MCF 10A (cell line): Measurements from ENCODE around the gene GBE1. TPM values are rescaled to one million over a fixed set of nuclear protein-coding genes. Genes with fewer than 3 reads are reported as not detected.

Source experiments
- BruUV-seq: library from RNA; stranded (reverse); fragments of 400-500 nt; replicated peaks from 2 replicates; lab custom pipeline; 2021; lab: Mats Ljungman, UMichigan
- CTCF ChIA-PET: fragments of 300-600 bp; sonication (Branson Sonifier 250); formaldehyde crosslinking; extraction: SDS; loops from one replicate; lab custom pipeline; 2021; ENCODE audit warnings: antibody characterized with exemption, inconsistent platforms; lab: Yijun Ruan, JAX
- POLR2A ChIA-PET: fragments of 300-600, 350-650 bp; sonication (Branson Sonifier 250); formaldehyde crosslinking; extraction: SDS; loops from one replicate; lab custom pipeline; 2020; ENCODE audit warnings: antibody characterized with exemption, inconsistent platforms; lab: Yijun Ruan, JAX
- DNase-seq: peaks from one replicate; pipeline ENCODE4 v3.0.0-alpha.2; 2018; ENCODE audit not compliant: unreplicated experiment
- H3K27ac Mint-ChIP-seq: one replicate; pipeline ENCODE4 v1.8.0; 2022; ENCODE audit warnings: mild to moderate bottlenecking, low read depth, mixed read lengths; ENCODE audit not compliant: unreplicated experiment
- H3K27me3 Mint-ChIP-seq: one replicate; pipeline ENCODE4 v1.8.0; 2022; ENCODE audit warnings: mixed read lengths; ENCODE audit not compliant: insufficient read depth, unreplicated experiment
- H3K36me3 Mint-ChIP-seq: one replicate; pipeline ENCODE4 v1.8.0; 2022; ENCODE audit warnings: mild to moderate bottlenecking, moderate library complexity, mixed read lengths; ENCODE audit not compliant: insufficient read depth, unreplicated experiment
- H3K4me1 Mint-ChIP-seq: one replicate; pipeline ENCODE4 v1.8.0; 2022; ENCODE audit warnings: mixed read lengths; ENCODE audit not compliant: insufficient read depth, unreplicated experiment
- H3K4me3 Mint-ChIP-seq: one replicate; pipeline ENCODE4 v1.8.0; 2022; ENCODE audit warnings: mild to moderate bottlenecking, moderate library complexity, mixed read lengths; ENCODE audit not compliant: unreplicated experiment
- H3K9me3 Mint-ChIP-seq: one replicate; pipeline ENCODE4 v1.8.0; 2022; ENCODE audit warnings: mixed read lengths; ENCODE audit not compliant: unreplicated experiment
- intact Hi-C: fragments of 100-400 bp; cut with micrococcal nuclease; formaldehyde crosslinking; loops from 2 replicates; pipeline ENCODE4 v1.14.1; 2022
- total RNA-seq: library from RNA; stranded (reverse); gene quantifications from 2 replicates; pipeline ENCODE4 v1.2.3, GENCODE V29; 2022
- TF ChIP-seq, protein P1 (sequence below): fragments of 200-600 bp; IDR thresholded peaks from one replicate; pipeline ENCODE4 v1.8.0; 2022; ENCODE audit warnings: antibody characterized with exemption, mild to moderate bottlenecking; ENCODE audit not compliant: unreplicated experiment

GBE1 gene
- total RNA-seq, 1 experiment from 2014 or later, result 41.8 TPM

GRCh38 chr3:81531263-81531662 lies 230.2 kb downstream of the GBE1 start:
- Mint-ChIP-seq H3K27ac (no peak overlapping the region), H3K36me3 (peaks cover 45% of the 10 kb centered on the region), H3K9me3 (no peaks in the 10 kb centered on the region), H3K4me1 (no peaks in the 10 kb centered on the region), H3K4me3 (no peak overlapping the region), H3K27me3 (no peaks in the 10 kb centered on the region)
- intact Hi-C loops, result no loop called here
- CTCF ChIA-PET, result interaction anchor here (0.6 to 1.1 kb wide), 2 partner anchors 25 to 122 kb away, joined by 3 read pairs; no protein-coding TSS in a partner anchor
- no peak for DNase-seq
- POLR2A ChIA-PET, result no interaction called here
- BruUV-seq, result no TSS peak
- TF ChIP-seq, protein P1, sequence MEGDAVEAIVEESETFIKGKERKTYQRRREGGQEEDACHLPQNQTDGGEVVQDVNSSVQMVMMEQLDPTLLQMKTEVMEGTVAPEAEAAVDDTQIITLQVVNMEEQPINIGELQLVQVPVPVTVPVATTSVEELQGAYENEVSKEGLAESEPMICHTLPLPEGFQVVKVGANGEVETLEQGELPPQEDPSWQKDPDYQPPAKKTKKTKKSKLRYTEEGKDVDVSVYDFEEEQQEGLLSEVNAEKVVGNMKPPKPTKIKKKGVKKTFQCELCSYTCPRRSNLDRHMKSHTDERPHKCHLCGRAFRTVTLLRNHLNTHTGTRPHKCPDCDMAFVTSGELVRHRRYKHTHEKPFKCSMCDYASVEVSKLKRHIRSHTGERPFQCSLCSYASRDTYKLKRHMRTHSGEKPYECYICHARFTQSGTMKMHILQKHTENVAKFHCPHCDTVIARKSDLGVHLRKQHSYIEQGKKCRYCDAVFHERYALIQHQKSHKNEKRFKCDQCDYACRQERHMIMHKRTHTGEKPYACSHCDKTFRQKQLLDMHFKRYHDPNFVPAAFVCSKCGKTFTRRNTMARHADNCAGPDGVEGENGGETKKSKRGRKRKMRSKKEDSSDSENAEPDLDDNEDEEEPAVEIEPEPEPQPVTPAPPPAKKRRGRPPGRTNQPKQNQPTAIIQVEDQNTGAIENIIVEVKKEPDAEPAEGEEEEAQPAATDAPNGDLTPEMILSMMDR, result no peak

- no TSS peak for BruUV-seq
- TF ChIP-seq, protein P1, result no peak
- POLR2A ChIA-PET, result no interaction called here
Measured at GRCh38 chr3:81530180-81530939, 231.1 kb downstream of the GBE1 start.

DNA sequence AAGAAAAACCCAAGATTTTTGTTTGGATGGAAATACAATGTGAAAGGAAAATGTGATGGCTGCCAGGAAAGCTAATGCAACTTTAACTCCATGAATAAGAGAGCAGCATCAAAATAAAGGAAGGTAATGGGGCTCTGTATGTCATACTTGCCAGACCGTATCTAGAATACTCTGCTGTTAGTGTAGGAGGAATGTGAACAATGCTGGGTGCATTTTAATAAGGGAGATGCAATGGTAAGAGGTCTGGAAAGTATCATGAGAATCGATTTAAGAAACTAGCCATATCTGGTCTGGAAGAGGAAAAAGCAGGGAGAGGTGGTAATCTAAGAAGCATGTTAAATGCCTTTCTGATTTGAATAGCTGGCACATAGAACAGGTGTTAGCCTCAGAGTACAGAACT lies 239.6 kb downstream of the GBE1 start:
- Mint-ChIP-seq H3K36me3 (peaks cover 6% of the 10 kb centered on the region), H3K27me3 (no peaks in the 10 kb centered on the region), H3K4me1 (no peaks in the 10 kb centered on the region), H3K9me3 (peaks cover 7% of the 10 kb centered on the region), H3K27ac (no peak overlapping the region), H3K4me3 (no peak overlapping the region)
- intact Hi-C loops, result no loop called here
- TF ChIP-seq, protein P1, result no peak
- ChIA-PET CTCF (no interaction called here), POLR2A (no interaction called here)
- DNase-seq, result no peak
- no TSS peak for BruUV-seq

More at GRCh38 chr3:81530180-81530939, 231.1 kb downstream of the GBE1 start:
- no peak for DNase-seq
- H3K4me3 Mint-ChIP-seq, result no peak overlapping the region
- H3K27ac Mint-ChIP-seq, result no peak overlapping the region
- peaks cover 41% of the 10 kb centered on the region for H3K36me3 Mint-ChIP-seq
- H3K4me1 Mint-ChIP-seq, result no peaks in the 10 kb centered on the region
- CTCF ChIA-PET, result interaction anchor here (0.6 to 1.1 kb wide), 4 partner anchors 26 to 1974 kb away, joined by 3 read pairs; no protein-coding TSS in a partner anchor
- intact Hi-C loops, result no loop called here
- H3K9me3 Mint-ChIP-seq, result peaks cover 7% of the 10 kb centered on the region
- no peaks in the 10 kb centered on the region for H3K27me3 Mint-ChIP-seq

DNA sequence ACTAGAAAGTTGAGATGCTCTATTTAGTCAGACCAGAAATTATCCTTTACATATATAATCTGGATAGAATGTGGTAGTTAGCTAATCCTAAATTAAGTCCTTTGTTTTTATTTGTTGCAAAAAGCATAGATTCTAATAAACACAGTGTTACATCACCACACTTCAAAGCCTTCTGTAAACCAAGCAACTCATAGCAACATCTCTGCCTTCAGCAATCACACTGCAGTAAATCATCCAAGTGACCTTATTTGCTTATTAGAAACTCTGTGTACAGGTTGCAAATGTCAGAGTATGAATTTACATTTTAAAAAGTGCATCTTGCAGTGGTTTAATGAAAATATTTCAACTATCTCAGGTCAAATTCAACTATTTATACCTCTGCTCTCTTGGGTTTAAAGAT lies 242.5 kb downstream of the GBE1 start:
- POLR2A ChIA-PET, result no interaction called here
- Mint-ChIP-seq H3K4me1 (no peaks in the 10 kb centered on the region), H3K27ac (no peak overlapping the region), H3K36me3 (peaks cover 6% of the 10 kb centered on the region), H3K4me3 (no peak overlapping the region), H3K27me3 (no peaks in the 10 kb centered on the region), H3K9me3 (no peaks in the 10 kb centered on the region)
- CTCF ChIA-PET, result interaction anchor here (0.7 kb wide), 1 partner anchor 217 kb away, joined by 5 read pairs; no protein-coding TSS in a partner anchor
- intact Hi-C loops, result no loop called here
- no peak for DNase-seq
- BruUV-seq, result no TSS peak
- TF ChIP-seq, protein P1, result no peak
